Measurements from ENCODE around the gene PRR15L. TPM values are rescaled to one million over a fixed set of nuclear protein-coding genes. Genes with fewer than 3 reads are reported as not detected.

The PRR15L gene
- polyA plus RNA-seq, 2 donors = 8.8 to 15.2 TPM

DNA sequence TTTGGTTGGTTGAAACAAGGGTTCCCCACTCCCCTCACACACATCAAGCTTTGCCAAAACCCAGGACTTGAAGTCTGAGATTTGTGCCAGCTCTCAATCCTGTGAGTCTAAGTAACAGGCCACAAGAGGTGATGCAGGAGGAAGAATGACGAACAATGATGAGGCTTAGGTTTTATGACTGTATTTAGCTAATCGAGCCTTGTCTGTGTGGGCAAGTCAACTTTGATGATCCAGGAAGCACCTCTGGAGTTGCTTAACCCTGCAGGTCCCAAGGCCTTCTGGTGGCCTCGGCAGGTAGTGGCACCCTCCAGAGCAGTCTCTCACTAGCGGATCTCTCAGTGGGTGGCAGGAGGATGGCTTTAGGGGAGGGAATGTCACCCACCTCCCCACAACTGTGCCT, 41.9 kb upstream of the PRR15L start:
- WGBS, 2 donors = 46 to 50% methylated on average over 4 of the region's 4 CpGs
- no peaks in the 10 kb centered on the region for H3K9me3 ChIP-seq (ENCODE audit: control insufficient read depth in 2 of 2, insufficient read depth in 1 of 2, low read depth in 1 of 2, low read length in 1 of 2)

DNA sequence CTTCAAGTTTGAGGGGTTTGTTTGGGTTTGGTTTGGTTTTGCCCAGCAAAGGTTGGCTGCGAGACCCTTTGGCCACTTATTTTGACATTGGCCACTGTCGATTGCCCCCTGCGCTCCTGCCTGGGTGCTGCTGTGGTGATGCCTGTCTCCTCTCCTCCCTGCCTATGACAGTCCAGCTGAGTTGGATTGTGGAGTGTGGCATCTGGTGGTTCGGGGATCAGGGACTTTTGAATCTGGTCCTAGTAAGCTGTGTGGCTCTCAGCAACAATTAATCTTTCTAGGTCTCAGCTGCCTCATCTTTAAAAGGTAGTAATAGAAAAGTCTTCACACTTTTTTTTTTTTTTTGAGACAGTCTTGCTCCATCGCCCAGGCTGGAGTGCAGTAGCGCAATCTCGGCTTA, 40.4 kb upstream of the PRR15L start:
- H3K27ac ChIP-seq (ENCODE audit: low read depth in 2 of 2, low read length in 1 of 2) = no peak overlapping the region
- no peaks in the 10 kb centered on the region for H3K27me3 ChIP-seq (ENCODE audit: control insufficient read depth in 1 of 2, insufficient read depth in 2 of 2, low read length in 2 of 2)
- WGBS, 2 donors = 93% methylated on average over 7 of the region's 7 CpGs
- no peaks in the 10 kb centered on the region for H3K9me3 ChIP-seq (ENCODE audit: control insufficient read depth in 2 of 2, insufficient read depth in 1 of 2, low read depth in 1 of 2, low read length in 1 of 2)
- no peaks in the 10 kb centered on the region for H3K36me3 ChIP-seq (ENCODE audit: control insufficient read depth in 2 of 2, insufficient read depth in 2 of 2, low read length in 1 of 2)
- peaks cover 0 to 6% of the 10 kb centered on the region in 2 donors for H3K4me1 ChIP-seq (ENCODE audit: control insufficient read depth in 2 of 2, insufficient read depth in 2 of 2, low read length in 1 of 2)
- H3K4me3 ChIP-seq (ENCODE audit: low read depth in 1 of 2, low read length in 2 of 2) = no peak overlapping the region

More for the DNA sequence above, 41.9 kb upstream of the PRR15L start:
- Histone ChIP-seq H3K27ac (ENCODE audit: low read depth in 2 of 2, low read length in 1 of 2) (no peak overlapping the region), H3K27me3 (ENCODE audit: control insufficient read depth in 1 of 2, insufficient read depth in 2 of 2, low read length in 2 of 2) (no peaks in the 10 kb centered on the region), H3K4me3 (ENCODE audit: low read depth in 1 of 2, low read length in 2 of 2) (no peak overlapping the region), H3K4me1 (ENCODE audit: control insufficient read depth in 2 of 2, insufficient read depth in 2 of 2, low read length in 1 of 2) (peaks cover 0 to 8% of the 10 kb centered on the region in 2 donors), H3K36me3 (ENCODE audit: control insufficient read depth in 2 of 2, insufficient read depth in 2 of 2, low read length in 1 of 2) (no peaks in the 10 kb centered on the region)

DNA sequence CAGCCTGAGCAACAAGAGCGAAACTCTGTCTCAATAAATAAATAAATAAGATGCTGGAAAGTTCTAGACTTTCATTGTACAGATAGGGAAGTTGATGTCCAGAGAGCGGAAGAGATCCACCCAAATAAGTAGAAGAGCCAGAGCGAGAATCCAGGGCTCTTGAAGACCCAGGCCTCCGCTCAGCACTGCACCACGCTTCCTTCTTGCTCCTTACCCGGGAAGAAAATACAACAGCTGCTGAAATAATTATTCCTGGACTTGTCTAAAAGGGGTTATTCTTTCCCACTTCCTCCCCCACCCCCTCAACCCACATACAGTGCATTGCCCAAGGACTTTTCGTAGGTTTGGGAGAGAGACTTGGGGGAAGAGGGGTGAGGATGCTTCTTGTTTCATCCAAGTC, 39.9 kb upstream of the PRR15L start:
- Histone ChIP-seq H3K27ac (ENCODE audit: low read depth in 2 of 2, low read length in 1 of 2) (no peak overlapping the region), H3K9me3 (ENCODE audit: control insufficient read depth in 2 of 2, insufficient read depth in 1 of 2, low read depth in 1 of 2, low read length in 1 of 2) (no peaks in the 10 kb centered on the region), H3K4me3 (ENCODE audit: low read depth in 1 of 2, low read length in 2 of 2) (no peak overlapping the region), H3K36me3 (ENCODE audit: control insufficient read depth in 2 of 2, insufficient read depth in 2 of 2, low read length in 1 of 2) (no peaks in the 10 kb centered on the region), H3K27me3 (ENCODE audit: control insufficient read depth in 1 of 2, insufficient read depth in 2 of 2, low read length in 2 of 2) (no peaks in the 10 kb centered on the region), H3K4me1 (ENCODE audit: control insufficient read depth in 2 of 2, insufficient read depth in 2 of 2, low read length in 1 of 2) (peaks cover 0 to 4% of the 10 kb centered on the region in 2 donors)
- 81 to 90% methylated on average over 7 of the region's 7 CpGs for WGBS, 2 donors

DNA sequence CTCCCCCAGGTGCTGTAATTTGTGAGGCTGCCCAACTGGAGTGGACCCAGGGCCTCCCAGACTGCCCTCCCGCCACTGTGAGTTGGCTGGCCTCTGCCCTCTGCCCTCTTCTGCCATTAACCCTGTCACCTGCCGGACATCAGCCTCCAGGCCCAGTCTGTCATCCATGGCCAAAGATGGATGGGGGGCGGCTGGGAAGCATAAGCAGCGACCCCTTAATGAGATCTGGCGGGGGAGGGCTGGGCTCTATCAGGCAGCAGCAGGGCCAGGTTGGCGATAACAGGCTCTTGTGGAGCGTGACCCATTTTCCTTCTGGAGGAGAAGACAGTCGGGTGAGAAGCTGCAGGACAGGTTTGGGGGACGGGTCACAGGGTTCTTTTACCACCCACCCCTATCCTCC, 38.5 kb upstream of the PRR15L start:
- WGBS, 2 donors = 73 to 76% methylated on average over 9 of the region's 9 CpGs

DNA sequence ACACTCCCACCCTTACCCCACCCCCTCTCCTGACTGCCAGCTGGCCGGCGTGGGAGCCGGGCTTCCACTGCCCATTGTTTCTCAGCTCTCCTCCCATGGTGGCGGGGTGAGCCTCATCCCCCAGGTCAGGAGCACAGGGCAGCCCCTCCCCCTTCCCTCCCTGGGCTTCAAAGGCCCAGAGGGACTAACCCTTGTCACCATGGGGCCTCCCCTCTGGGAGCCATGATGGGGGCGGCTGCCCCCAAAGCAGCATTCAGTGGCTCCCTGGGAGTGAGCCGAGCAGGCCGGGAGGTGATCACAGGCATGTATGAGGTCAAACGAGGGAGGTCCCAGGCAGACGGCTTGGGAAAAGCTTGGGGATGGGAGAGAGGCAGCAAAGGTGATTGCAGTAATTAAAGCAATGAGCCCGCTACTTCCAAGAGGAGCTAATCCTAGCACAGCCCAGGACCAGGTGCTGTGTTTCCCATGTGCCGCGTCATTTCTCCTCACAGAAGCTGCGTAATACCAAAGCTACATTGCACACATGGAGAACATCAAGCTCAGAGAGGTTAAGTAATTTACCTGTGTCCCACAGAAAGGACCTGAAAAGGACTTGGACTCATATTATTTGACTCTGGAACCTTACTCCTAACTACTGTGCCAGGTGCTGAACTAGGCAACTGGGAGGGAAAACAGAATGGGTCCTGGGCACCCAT, 37.7 kb upstream of the PRR15L start:
- H3K27me3 ChIP-seq (ENCODE audit: control insufficient read depth in 1 of 2, insufficient read depth in 2 of 2, low read length in 2 of 2) = no peaks in the 10 kb centered on the region
- no peaks in the 10 kb centered on the region for H3K4me1 ChIP-seq (ENCODE audit: control insufficient read depth in 2 of 2, insufficient read depth in 2 of 2, low read length in 1 of 2)
- no peaks in the 10 kb centered on the region for H3K9me3 ChIP-seq (ENCODE audit: control insufficient read depth in 2 of 2, insufficient read depth in 1 of 2, low read depth in 1 of 2, low read length in 1 of 2)
- 66 to 83% methylated on average over 13 of the region's 13 CpGs for WGBS, 2 donors
- no peaks in the 10 kb centered on the region for H3K36me3 ChIP-seq (ENCODE audit: control insufficient read depth in 2 of 2, insufficient read depth in 2 of 2, low read length in 1 of 2)
- H3K27ac ChIP-seq (ENCODE audit: low read depth in 2 of 2, low read length in 1 of 2) = no peak overlapping the region
- H3K4me3 ChIP-seq (ENCODE audit: low read depth in 1 of 2, low read length in 2 of 2) = no peak overlapping the region

More for the DNA sequence above, 38.5 kb upstream of the PRR15L start:
- H3K36me3 ChIP-seq (ENCODE audit: control insufficient read depth in 2 of 2, insufficient read depth in 2 of 2, low read length in 1 of 2) = no peaks in the 10 kb centered on the region
- no peaks in the 10 kb centered on the region for H3K27me3 ChIP-seq (ENCODE audit: control insufficient read depth in 1 of 2, insufficient read depth in 2 of 2, low read length in 2 of 2)
- H3K9me3 ChIP-seq (ENCODE audit: control insufficient read depth in 2 of 2, insufficient read depth in 1 of 2, low read depth in 1 of 2, low read length in 1 of 2) = no peaks in the 10 kb centered on the region
- no peaks in the 10 kb centered on the region for H3K4me1 ChIP-seq (ENCODE audit: control insufficient read depth in 2 of 2, insufficient read depth in 2 of 2, low read length in 1 of 2)
- no peak overlapping the region for H3K4me3 ChIP-seq (ENCODE audit: low read depth in 1 of 2, low read length in 2 of 2)
- no peak overlapping the region for H3K27ac ChIP-seq (ENCODE audit: low read depth in 2 of 2, low read length in 1 of 2)

DNA sequence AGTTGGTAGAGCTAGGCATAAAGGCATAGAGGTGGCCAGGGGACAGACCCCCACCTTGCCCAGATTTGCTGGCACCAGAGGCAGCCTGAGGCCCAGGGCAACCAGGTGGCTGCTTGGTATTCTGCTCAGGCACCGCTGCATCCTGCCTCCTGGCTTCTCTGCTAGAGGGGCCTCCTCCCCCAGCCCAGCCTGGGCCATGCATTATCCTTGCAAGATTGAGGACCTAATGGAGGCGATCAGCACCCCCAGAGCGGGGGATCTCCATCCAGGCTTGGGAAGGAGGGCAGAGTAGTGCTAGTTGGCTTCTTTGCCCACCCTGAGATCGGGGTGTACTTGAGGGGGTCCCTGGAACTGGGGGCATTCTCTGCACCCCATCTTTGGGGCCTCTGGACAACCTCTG, 37.0 kb upstream of the PRR15L start:
- 82 to 88% methylated on average over 4 of the region's 4 CpGs for WGBS, 2 donors
- no peaks in the 10 kb centered on the region for H3K27me3 ChIP-seq (ENCODE audit: control insufficient read depth in 1 of 2, insufficient read depth in 2 of 2, low read length in 2 of 2)

DNA sequence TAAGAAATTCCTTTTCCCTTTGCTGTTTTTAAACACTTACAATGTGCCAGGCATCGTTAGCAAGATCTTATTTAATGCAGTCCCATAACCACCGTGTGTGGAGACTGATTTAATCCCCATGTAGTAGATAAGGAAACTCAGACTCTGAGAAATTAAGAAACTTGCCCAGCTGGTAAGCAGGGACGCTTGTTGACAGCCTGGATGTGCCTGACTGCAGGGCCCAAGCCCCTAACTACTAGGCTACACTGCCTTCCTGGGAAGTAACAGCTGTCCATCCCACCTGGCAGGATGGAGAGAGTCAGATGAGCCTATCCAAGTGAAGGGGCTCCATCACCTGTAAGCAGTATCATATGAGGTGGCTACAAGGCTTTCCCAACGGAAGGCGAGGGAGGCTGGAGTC, 36.3 kb upstream of the PRR15L start:
- H3K27me3 ChIP-seq (ENCODE audit: control insufficient read depth in 1 of 2, insufficient read depth in 2 of 2, low read length in 2 of 2) = no peaks in the 10 kb centered on the region
- no peaks in the 10 kb centered on the region for H3K4me1 ChIP-seq (ENCODE audit: control insufficient read depth in 2 of 2, insufficient read depth in 2 of 2, low read length in 1 of 2)
- H3K27ac ChIP-seq (ENCODE audit: low read depth in 2 of 2, low read length in 1 of 2) = no peak overlapping the region
- no peak overlapping the region for H3K4me3 ChIP-seq (ENCODE audit: low read depth in 1 of 2, low read length in 2 of 2)
- H3K36me3 ChIP-seq (ENCODE audit: control insufficient read depth in 2 of 2, insufficient read depth in 2 of 2, low read length in 1 of 2) = no peaks in the 10 kb centered on the region
- WGBS, 2 donors = 82 to 83% methylated on average over 5 of the region's 5 CpGs
- H3K9me3 ChIP-seq (ENCODE audit: control insufficient read depth in 2 of 2, insufficient read depth in 1 of 2, low read depth in 1 of 2, low read length in 1 of 2) = no peaks in the 10 kb centered on the region

More for the DNA sequence above, 37.0 kb upstream of the PRR15L start:
- no peaks in the 10 kb centered on the region for H3K9me3 ChIP-seq (ENCODE audit: control insufficient read depth in 2 of 2, insufficient read depth in 1 of 2, low read depth in 1 of 2, low read length in 1 of 2)
- no peaks in the 10 kb centered on the region for H3K4me1 ChIP-seq (ENCODE audit: control insufficient read depth in 2 of 2, insufficient read depth in 2 of 2, low read length in 1 of 2)
- H3K36me3 ChIP-seq (ENCODE audit: control insufficient read depth in 2 of 2, insufficient read depth in 2 of 2, low read length in 1 of 2) = no peaks in the 10 kb centered on the region
- H3K4me3 ChIP-seq (ENCODE audit: low read depth in 1 of 2, low read length in 2 of 2) = no peak overlapping the region
- H3K27ac ChIP-seq (ENCODE audit: low read depth in 2 of 2, low read length in 1 of 2) = no peak overlapping the region

DNA sequence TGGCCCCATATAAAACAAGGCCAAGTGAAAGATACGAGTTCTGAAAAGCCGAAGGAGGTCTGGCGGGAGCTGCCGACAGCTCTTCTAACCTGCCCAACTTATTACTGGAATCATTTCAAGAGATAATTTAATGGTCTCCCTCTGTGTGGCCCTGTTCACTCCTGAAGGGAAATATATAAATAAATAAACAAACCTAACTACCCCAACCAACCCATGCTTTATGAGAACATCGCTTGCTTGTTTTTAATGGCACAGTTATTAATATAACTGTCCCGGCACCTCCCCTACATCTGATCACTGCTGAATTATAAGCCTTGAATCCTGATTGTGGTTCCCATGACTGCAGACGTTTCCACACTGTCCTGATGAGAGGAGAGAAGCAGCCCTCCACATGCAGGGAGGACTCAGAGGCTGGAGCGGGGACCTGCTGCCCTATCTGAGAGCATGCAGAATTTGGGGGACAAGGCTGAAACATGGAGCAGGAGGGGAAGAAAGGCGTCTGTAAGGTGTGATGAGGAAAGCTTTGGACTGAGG, 35.4 kb upstream of the PRR15L start:
- H3K27me3 ChIP-seq (ENCODE audit: control insufficient read depth in 1 of 2, insufficient read depth in 2 of 2, low read length in 2 of 2) = no peaks in the 10 kb centered on the region
- H3K36me3 ChIP-seq (ENCODE audit: control insufficient read depth in 2 of 2, insufficient read depth in 2 of 2, low read length in 1 of 2) = no peaks in the 10 kb centered on the region
- no peak overlapping the region for H3K4me3 ChIP-seq (ENCODE audit: low read depth in 1 of 2, low read length in 2 of 2)
- WGBS, 2 donors = 69 to 83% methylated on average over 9 of the region's 9 CpGs
- H3K9me3 ChIP-seq (ENCODE audit: control insufficient read depth in 2 of 2, insufficient read depth in 1 of 2, low read depth in 1 of 2, low read length in 1 of 2) = no peaks in the 10 kb centered on the region
- no peak overlapping the region for H3K27ac ChIP-seq (ENCODE audit: low read depth in 2 of 2, low read length in 1 of 2)
- no peaks in the 10 kb centered on the region for H3K4me1 ChIP-seq (ENCODE audit: control insufficient read depth in 2 of 2, insufficient read depth in 2 of 2, low read length in 1 of 2)

DNA sequence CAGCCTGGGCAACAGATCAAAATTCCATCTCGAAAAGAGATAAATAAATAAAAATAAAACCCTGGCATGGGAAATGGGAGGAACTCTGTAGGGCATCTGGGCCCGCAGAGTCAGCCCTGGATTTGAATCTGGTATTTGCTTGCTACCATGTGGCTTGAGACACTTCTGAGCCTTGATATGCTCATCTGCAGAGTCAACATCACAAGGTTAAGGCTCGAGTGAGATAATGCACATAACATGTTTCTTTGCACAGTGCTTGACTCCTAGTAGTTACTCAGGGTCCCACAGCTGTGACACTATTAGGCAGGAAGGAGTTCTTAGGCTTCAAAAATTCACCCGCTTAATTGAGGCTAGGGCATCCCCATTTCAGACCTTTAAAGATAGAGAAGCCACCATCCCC, 34.5 kb upstream of the PRR15L start:
- Histone ChIP-seq H3K27me3 (ENCODE audit: control insufficient read depth in 1 of 2, insufficient read depth in 2 of 2, low read length in 2 of 2) (no peaks in the 10 kb centered on the region), H3K4me1 (ENCODE audit: control insufficient read depth in 2 of 2, insufficient read depth in 2 of 2, low read length in 1 of 2) (peaks cover 1% of the 10 kb centered on the region in 2 donors), H3K36me3 (ENCODE audit: control insufficient read depth in 2 of 2, insufficient read depth in 2 of 2, low read length in 1 of 2) (no peaks in the 10 kb centered on the region), H3K27ac (ENCODE audit: low read depth in 2 of 2, low read length in 1 of 2) (no peak overlapping the region), H3K9me3 (ENCODE audit: control insufficient read depth in 2 of 2, insufficient read depth in 1 of 2, low read depth in 1 of 2, low read length in 1 of 2) (no peaks in the 10 kb centered on the region), H3K4me3 (ENCODE audit: low read depth in 1 of 2, low read length in 2 of 2) (no peak overlapping the region)
- WGBS, 2 donors = 69 to 73% methylated on average over 4 of the region's 4 CpGs
